Glomerular visceral epithelial cell (primary cell): ENCODE results near the gene REV3L.
"Not testable (repeated sequence)": the region's sequence is repeated elsewhere in the genome, so short reads cannot be mapped to it uniquely, and the experiment has no call there.

Experiments used
- DNase-seq: peaks from one replicate; pipeline ENCODE4 v3.0.0-alpha.2; 2016; ENCODE audit errors: extremely low spot score

The REV3L gene, protein sequence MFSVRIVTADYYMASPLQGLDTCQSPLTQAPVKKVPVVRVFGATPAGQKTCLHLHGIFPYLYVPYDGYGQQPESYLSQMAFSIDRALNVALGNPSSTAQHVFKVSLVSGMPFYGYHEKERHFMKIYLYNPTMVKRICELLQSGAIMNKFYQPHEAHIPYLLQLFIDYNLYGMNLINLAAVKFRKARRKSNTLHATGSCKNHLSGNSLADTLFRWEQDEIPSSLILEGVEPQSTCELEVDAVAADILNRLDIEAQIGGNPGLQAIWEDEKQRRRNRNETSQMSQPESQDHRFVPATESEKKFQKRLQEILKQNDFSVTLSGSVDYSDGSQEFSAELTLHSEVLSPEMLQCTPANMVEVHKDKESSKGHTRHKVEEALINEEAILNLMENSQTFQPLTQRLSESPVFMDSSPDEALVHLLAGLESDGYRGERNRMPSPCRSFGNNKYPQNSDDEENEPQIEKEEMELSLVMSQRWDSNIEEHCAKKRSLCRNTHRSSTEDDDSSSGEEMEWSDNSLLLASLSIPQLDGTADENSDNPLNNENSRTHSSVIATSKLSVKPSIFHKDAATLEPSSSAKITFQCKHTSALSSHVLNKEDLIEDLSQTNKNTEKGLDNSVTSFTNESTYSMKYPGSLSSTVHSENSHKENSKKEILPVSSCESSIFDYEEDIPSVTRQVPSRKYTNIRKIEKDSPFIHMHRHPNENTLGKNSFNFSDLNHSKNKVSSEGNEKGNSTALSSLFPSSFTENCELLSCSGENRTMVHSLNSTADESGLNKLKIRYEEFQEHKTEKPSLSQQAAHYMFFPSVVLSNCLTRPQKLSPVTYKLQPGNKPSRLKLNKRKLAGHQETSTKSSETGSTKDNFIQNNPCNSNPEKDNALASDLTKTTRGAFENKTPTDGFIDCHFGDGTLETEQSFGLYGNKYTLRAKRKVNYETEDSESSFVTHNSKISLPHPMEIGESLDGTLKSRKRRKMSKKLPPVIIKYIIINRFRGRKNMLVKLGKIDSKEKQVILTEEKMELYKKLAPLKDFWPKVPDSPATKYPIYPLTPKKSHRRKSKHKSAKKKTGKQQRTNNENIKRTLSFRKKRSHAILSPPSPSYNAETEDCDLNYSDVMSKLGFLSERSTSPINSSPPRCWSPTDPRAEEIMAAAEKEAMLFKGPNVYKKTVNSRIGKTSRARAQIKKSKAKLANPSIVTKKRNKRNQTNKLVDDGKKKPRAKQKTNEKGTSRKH (N-terminal part only)

DNA sequence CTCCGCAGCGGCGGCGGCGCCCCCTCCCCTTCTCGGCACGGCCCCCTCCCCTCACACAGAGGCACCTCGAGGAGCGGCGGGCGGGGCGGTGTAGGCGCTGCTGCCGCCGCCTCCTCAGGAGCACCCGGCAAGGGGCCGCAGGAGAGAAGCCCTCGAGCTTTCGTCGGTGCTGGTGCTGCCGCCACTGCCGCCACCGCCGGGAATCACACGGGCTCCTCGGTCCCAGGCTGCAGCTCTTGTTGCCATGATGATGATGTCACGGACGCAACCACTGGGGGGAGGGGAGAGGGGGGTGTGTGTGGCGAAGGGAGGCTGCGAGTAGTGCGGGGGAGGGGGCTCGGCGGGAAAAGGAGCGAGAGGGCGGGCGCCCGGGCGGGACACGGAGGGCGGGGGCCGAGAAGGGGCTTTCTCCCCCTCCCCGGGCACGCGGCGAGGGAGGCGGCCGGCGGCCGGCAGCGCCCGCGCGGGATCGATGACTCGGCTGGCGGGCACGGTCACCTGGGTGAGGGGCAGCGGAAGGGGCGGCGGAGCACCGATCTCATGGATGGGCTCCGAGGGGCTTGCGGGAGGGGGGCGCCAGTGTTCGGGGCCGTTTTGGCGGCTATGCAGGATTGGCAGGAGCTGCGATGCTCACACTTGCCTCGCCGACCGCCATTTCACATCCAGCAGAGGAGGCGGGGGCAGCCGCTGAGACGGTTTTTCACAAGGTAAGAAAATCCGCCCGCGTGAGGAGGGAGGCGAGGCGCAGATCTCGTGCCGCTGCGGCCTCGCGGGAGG, at the start of gene REV3L:
Gene REV3L (minus strand): TSS at position 260 of the 777 bp plus-strand sequence. CDS start 330 bp downstream, outside the sequence.
- DNase-seq, result peak; percentile 89

DNA sequence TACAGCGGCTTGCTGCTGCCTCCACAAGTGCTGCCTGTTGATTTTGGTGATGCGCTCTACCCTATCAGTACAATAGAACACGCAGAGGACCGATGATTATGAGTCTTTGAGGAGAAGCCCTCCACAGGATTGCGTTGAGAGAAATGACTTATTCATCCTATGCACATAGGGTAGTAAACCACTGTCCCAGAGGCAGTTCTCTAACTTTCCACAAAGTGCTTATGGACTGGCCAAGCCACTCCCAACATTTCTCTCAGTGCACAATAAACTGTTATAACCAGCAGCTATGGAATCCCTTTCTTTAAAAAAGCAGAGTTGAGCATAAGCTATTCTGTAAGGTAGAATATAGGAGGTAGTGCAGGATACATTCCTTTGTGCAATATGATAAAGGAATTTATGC, 48.2 kb upstream of the REV3L start:
- DNase-seq, result no peak

DNA sequence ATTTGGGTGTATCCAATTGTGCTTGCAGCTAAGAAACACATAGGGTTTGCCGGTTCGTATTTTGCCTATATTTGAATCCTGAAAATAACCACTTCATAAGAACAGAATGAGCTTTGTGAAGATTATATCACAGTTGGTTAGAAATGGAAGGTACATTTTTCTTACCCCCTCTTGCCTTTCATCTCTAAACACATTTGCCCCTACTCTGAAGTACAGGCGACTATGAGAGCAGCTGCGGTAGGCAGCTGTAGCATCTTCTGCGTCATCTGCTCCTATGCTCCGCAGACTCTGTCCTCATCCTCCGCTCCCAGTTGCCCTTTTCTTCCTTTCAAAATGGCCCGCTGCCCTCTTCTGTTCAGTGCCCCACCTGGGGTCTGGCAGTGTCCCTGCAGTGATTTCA, 47.6 kb upstream of the REV3L start:
- no peak for DNase-seq

DNA sequence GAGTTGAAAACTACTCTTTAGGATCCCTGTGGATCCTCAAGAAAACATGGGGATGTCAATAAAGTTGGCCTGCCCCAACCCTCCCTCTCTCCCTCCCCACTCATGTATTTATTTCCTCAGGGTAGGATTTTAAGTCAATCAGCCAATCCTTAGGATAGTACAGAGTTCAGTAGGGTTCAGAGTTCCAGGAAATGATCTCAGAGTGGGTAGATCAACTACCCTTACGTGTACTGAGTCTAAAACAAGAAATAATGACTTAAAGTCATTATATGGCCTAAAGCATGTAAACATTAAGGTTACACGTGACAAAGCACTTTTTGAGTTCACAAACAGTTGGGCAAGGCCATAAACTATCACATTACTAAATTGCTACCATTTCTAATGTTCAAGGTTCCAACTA, 47.2 kb upstream of the REV3L start:
- no peak for DNase-seq

DNA sequence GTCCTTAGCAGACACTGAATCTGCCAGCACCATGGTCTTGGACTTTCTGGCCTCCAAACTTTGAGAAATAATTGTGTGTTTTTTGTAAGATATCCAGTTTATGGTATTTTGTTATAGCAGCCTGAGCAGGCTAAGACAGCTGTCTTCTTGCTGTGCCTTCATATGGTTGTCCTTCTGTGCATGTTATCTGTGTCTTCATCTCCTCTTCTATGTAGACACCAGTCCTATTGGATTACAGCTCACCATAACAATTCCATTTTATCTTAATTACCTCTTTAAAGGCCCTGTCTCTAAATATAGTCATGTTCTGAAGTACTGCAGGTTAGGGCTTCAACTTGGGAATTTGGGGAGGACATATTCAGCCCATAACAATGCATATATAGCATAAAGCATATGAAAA, 44.3 kb upstream of the REV3L start:
- DNase-seq, result no peak

DNA sequence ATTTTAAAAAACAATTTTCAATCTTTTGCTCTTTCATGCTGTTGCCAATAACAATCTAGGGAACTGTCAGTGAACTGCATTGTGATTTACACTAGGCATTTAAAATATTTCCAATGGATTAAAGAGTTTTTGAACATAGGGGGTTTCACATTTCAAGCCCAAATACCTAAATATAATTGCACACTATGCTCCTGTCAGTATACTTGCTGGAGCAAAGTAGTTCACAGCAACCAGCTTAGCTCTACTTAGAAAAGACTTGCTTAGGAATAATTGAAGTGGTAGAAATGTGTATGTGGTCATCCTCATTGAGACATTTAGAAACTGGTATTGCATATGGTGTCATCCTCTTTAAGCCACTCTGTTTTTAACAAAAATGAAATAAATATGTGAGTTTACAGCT, 41.7 kb upstream of the REV3L start:
- DNase-seq, result no peak

DNA sequence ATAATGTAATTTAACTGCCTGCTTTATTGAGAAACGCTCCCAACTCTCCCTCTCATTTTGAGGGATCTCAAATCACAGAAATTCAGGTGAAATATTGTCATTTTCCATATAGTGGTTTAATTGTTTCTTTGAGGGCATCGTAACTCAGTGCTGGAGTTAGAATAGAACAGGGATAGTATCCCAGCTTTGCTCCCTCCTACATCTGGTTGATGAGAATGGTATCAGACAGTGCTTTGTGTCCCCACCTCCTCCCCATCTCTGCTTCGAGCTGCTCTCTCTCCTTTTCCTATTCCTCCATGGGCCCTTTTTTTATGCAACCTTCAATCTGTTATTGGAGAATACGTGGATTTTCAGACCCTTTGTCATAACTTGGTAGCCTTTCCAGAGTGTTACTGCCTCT, 41.2 kb upstream of the REV3L start:
- no peak for DNase-seq

DNA sequence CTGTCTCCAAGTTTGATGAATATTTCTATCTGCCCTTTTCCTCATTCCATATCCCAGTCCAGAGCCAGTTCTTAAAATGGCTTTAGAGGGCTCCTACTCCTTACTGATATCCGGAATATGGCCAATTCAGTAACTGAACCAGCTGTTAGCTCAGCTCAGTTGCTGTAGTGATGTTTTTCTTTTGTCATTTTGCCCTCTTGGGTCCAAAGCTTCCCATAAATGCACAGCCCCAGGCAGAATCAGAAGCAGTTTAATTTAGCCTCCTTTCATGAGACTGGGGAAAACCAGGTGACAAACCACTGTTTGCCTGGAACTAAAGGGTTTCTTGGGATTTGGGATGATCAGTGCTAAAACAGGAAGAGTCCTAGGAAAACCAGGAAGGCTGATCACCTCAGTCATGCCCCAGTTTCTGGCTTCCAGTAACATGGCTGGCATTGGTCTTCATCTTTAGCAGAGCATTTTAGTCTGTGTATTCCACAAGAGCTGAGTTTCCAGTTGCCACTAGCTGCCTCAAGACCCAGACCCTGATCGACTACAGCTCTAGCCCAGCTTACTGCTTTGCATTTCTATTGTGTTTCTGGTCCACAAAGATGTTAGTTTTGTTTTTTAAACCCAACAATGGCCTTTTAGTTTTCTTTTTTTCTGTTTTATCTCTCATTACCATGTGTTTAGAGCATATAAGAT, 40.6 kb upstream of the REV3L start:
- no peak for DNase-seq

DNA sequence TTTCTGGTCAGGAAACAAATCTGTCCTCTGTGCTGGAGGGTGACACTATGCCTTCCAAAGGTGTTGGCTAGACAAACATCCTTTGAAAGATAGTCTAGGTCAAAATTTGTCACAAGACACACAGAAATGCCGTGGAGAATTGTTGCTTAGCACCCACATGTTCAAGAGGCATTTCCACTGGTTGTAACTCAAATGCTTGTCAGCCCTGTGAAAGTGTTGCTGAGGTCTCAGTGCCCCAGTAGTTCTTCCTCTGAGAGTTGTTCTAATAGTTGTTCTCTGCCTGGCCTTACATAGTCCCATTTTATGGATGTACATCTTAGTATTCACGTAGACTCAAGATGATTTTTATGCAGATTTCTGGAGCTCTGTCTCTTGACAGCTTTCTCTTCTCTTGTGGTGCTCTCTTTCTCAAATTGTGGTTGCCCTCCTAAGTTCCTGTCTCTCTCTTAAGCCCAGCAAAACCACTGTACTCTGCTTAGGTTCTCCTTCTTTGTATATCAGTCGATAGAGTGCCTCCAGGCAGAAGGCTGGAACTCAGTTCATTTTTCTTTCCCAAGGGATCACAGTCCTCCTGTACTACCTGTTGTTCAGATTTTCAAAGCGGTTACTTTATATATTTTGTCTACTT, 39.5 kb upstream of the REV3L start:
- DNase-seq, result no peak

DNA sequence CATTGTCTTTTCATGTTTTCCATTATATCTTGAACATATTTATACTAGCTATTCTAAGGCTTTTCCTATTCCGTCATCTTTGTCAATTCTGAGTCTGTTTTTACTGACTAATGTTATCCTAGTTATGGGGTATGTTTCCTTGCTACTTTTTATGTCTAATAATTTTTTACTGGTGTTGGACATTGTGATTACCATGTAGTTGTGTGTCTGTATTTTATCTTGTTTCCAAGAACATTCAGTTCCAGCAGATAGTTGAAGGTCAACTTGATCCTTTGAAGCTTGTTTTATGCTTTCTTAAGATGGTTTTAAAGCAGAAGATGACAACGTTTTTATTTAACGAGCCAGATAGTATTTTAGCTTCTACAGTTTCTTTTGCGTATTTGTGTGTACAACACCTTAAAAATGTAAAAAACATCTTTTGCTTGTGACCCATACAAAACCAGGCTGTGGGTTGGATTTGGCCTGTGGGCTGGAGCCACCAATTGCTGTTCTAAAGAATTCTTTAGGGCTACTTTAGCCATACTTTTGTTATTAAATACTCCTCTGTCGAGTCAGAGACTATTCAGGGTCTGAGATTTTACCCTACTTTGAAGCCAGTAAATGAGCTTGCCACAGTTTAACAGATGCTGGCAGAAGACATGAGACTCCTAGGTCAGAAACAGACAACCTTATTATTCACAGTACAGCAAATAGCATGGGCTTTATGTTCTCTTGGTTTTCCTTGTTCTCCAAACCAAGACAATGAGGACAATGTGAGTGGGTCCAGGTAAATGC, 38.7 kb upstream of the REV3L start:
- DNase-seq, result no peak

DNA sequence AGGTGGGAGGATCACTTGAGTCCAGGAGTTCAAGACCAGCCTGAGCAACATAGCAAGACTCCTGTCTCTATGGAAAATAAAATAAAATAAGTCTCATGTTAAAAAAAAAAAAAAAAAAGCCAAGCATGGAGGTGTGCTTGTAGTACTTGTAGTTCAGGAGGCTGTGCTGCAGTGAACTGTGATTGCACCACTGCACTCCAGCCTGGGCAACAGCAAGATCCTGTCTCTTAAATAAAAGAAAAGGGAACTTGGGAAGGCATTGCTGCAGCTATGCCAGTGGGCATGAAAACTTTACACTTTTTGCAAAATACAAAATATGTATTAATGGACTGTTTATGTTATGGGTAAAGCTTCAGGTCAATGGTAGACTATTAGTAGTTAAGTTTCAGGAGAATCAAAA, 37.5 kb upstream of the REV3L start:
- DNase-seq, result no peak

DNA sequence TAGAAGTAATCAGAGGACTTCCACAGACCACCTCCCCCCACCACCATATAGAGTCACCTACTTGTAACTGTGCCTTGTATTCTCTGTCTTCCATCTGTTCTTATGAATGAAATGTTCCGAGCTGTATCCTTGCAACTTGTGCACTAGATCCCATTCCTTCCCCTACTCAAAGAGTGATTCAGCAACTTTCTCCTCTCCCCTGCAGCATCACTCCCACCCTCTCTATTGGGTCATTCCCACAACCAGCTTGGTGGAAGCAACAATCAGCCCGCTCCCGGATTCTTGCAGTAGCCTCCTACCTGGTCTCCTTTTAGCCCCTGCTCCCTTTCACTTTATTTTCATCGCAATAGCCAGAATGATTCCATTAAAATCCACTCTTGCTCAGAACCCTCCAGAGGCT, 34.9 kb upstream of the REV3L start:
- DNase-seq, result no peak

DNA sequence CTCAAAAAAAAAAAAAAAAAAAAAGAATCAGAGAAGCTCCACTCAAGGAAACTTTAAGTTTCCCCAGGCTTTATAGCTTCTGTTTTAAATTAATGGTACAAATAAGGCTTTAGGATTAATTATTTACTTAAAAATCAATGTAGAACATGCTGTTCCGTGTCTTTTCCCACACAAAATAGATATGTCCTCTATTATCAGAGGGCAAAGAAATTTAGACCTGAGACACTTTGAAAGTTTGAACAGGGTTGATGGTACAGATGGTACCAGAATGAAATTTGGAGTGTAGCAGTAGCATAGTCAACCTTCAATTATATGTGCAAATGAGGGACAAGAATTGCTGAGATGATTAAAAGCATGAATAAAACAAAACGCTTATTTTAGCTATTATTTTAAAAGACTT, 32.2 kb upstream of the REV3L start:
- no peak for DNase-seq

DNA sequence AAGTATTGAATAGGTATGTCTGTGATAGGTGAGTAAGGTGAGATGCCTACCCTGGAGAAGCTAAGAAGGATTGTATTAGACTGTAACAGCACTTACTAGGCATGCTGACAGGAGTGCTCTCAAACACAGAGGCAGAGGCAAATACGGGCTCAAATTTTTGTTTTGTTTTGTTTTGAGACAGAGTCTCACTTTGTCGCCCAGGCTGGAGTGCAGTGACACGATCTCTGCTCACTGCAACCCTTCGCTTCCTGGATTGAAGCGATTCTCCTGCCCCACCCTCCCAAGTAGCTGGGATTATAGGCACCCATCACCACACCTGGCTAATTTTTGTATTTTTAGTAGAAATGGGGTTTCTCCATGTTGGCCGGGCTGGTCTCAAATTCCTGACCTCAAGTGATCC, 31.5 kb upstream of the REV3L start:
- not testable (repeated sequence) for DNase-seq

DNA sequence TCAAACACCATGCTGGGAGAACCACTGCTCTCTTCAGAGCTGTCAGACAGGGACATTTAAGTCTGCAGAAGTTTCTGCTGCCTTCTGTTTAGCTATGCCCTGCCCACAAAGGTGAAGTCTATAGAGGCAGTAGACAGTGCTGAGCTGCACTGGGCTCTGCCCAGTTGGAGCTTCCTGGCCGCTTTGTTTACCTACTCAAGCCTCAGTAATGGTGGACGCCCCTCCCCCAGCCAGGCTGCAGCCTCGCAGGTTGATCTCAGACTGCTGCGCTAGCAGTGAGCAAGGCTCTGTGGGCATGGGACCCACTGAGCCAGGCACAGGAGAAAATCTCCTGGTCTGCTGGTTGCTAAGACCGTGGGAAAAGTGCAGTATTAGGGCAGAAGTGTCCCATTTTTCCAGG, 24.2 kb upstream of the REV3L start:
- DNase-seq, result not testable (repeated sequence)

DNA sequence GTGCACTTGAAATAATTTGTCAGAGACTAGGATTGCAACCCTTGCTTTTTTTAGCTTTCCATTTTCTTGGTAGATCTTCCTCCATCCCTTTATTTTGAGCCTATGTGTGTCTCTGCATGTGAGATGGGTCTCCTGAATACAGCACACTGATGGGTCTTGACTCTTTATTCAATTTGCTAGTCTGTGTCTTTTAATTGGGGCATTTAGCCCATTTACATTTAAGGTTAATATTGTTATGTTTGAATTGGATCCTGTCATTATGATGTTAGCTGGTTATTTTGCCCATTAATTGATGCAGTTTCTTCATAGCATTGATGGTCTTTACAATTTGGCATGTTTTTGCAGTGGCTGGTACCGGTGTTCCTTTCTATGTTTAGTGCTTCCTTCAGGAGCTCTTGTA, 22.5 kb upstream of the REV3L start:
- not testable (repeated sequence) for DNase-seq

DNA sequence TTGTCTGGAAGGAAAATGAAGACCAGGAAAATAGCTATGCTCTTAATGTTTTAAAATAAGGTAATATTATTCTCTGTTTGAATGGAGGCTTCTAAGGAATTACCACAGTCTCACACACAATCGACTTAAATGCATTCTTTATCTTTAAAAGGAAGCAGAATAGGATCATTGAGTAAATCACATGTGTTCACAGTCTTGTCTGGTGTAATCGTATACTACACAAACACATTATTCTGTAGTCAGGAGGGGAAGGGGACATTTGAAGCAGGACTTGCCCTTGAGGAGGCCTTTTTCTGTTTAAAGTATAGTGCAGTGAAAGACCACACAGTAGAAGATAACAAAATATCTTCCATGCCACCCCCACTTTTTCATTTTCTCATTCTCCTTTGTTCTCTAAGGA, 20.6 kb upstream of the REV3L start:
- DNase-seq, result no peak

DNA sequence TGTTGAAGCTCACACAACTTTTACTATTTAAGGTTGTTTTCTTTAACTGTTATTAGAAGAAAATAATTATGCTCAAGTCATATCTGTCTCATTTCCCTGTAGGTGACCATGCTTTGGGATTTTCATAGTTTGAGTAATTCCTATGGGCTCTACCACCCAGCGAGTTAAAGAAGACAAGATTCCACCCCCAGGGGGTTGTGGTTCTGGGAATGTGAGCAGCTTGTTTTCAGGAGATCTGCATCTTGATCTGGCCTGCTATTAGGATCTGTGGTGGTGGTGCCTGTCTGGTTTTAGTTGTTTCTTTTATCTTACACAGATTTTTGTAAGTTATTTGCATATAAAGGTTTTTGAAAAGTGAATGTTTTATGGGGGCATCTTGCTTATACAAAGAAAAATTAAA, 20.2 kb upstream of the REV3L start:
- DNase-seq, result peak; percentile 51

DNA sequence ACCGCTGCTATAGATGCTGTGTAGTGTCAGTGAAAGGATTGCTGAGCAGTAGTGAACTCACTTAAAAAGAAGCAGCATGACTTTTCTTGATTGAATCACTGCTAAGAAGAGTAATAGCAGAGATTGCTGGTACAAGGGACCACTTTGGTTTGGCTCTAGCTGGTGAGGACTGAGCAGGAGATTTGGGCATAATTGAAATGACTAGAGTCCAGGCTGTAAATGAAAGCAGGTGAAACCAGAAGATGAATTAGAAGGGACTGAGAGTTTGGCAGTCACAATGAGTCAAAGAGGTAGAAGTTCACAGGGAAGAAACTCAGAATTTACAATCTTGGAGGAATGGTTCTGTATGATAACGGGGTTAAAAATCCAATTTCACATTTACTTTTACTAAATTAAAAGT, 19.1 kb upstream of the REV3L start:
- no peak for DNase-seq
